ENCODE measurements around the gene GSTP1. TPM values are rescaled to one million over a fixed set of nuclear protein-coding genes. Genes with fewer than 3 reads are reported as not detected.

Gene GSTP1
- total RNA-seq, 4 donors from 2014 or later, result 514 to 845 (median 628) TPM

DNA sequence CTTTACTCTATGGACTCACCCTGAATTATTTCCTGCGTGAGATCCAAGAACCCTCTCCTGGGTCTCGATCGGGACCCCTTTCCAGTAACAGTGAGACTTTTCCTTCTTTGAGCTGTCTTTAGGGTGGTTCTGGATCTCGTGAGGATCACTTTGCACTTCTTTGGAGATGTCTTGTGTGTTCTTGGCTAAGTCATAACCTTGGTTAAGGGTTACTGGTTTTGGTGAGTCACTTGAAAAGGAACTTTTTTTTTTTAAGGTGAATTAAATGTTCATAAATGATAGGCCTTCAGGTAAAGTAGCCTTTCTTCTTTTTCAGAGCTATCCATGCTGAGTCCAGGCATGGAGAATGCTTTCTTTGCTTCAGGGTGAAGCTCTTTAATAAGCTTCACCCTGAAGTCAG is 19.4 kb upstream of the GSTP1 start:
- H3K4me1 ChIP-seq, result peaks cover 0 to 18% (median 0%) of the 10 kb centered on the region in 3 donors
- ATAC-seq, result no peak
- WGBS, 2 donors (ENCODE audit: low coverage in 1 of 2), result 84 to 100% methylated on average over 1 to 4 of the region's 4 CpGs
- no peak overlapping the region for H3K4me3 ChIP-seq
- H3K9me3 ChIP-seq, result no peaks in the 10 kb centered on the region
- peaks cover 6% of the 10 kb centered on the region for H3K27me3 ChIP-seq
- no peaks in the 10 kb centered on the region for H3K36me3 ChIP-seq
- no peak overlapping the region for H3K27ac ChIP-seq
- TF ChIP-seq EP300 (IDR thresholded peaks at IDR 0.05) (no peak), POLR2AphosphoS5 (IDR thresholded peaks at IDR 0.05) (no peak), POLR2A (IDR thresholded peaks at IDR 0.05) (no peak)
- TF ChIP-seq, protein P1, sequence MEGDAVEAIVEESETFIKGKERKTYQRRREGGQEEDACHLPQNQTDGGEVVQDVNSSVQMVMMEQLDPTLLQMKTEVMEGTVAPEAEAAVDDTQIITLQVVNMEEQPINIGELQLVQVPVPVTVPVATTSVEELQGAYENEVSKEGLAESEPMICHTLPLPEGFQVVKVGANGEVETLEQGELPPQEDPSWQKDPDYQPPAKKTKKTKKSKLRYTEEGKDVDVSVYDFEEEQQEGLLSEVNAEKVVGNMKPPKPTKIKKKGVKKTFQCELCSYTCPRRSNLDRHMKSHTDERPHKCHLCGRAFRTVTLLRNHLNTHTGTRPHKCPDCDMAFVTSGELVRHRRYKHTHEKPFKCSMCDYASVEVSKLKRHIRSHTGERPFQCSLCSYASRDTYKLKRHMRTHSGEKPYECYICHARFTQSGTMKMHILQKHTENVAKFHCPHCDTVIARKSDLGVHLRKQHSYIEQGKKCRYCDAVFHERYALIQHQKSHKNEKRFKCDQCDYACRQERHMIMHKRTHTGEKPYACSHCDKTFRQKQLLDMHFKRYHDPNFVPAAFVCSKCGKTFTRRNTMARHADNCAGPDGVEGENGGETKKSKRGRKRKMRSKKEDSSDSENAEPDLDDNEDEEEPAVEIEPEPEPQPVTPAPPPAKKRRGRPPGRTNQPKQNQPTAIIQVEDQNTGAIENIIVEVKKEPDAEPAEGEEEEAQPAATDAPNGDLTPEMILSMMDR (IDR thresholded peaks at IDR 0.05), result no peak

GRCh38 chr11:67571443-67571842 is 12.2 kb upstream of the GSTP1 start:
- Histone ChIP-seq H3K27ac (no peak overlapping the region), H3K36me3 (no peaks in the 10 kb centered on the region), H3K27me3 (peaks cover 17% of the 10 kb centered on the region), H3K4me1 (peaks cover 0 to 4% (median 0%) of the 10 kb centered on the region in 3 donors), H3K9me3 (no peaks in the 10 kb centered on the region), H3K4me3 (no peak overlapping the region)
- WGBS, 2 donors (ENCODE audit: low coverage in 1 of 2), result 49 to 61% methylated on average over 5 to 6 of the region's 6 CpGs
- TF ChIP-seq, protein P1 (IDR thresholded peaks at IDR 0.05), result no peak
- no peak for TF ChIP-seq POLR2AphosphoS5 (IDR thresholded peaks at IDR 0.05)
- no peak for TF ChIP-seq EP300 (IDR thresholded peaks at IDR 0.05)
- no peak for TF ChIP-seq POLR2A (IDR thresholded peaks at IDR 0.05)
- ATAC-seq, result no peak

DNA sequence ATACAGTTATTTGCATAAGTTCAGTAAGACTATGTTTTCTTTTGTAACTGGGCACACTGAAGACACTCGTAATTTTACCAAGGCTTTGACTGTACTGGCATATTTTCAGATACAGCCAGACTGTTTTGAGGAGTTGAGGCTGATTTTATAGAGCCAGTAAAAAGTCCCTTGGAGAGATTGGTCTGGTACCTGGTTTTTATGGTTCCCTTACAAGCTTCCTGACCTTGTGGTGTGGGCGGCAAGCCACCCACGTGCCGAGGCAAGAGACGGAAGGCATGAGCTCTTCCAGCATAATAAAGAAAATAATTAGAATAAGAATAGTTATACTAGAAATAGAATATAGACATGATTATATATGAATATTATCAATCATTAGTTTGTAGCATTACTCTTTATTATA is 11.3 kb upstream of the GSTP1 start:
- ATAC-seq, result no peak
- H3K4me1 ChIP-seq, result peaks cover 0 to 4% (median 0%) of the 10 kb centered on the region in 3 donors
- no peak overlapping the region for H3K27ac ChIP-seq
- no peaks in the 10 kb centered on the region for H3K36me3 ChIP-seq
- H3K27me3 ChIP-seq, result peaks cover 26% of the 10 kb centered on the region
- H3K9me3 ChIP-seq, result no peaks in the 10 kb centered on the region
- no peak overlapping the region for H3K4me3 ChIP-seq
- 30 to 33% methylated on average over 1 to 4 of the region's 5 CpGs for WGBS, 2 donors (ENCODE audit: low coverage in 1 of 2)
- no peak for TF ChIP-seq POLR2AphosphoS5 (IDR thresholded peaks at IDR 0.05)
- no peak for TF ChIP-seq EP300 (IDR thresholded peaks at IDR 0.05)
- TF ChIP-seq, protein P1 (IDR thresholded peaks at IDR 0.05), result no peak
- TF ChIP-seq POLR2A (IDR thresholded peaks at IDR 0.05), result no peak

- no peak overlapping the region for H3K4me3 ChIP-seq
- WGBS, 2 donors (ENCODE audit: low coverage in 1 of 2), result 60 to 70% methylated on average over 16 to 18 of the region's 21 CpGs
- no peaks in the 10 kb centered on the region for H3K36me3 ChIP-seq
- H3K27ac ChIP-seq, result no peak overlapping the region
- peaks cover 31% of the 10 kb centered on the region for H3K27me3 ChIP-seq
- peak; percentile 51 for ATAC-seq
- TF ChIP-seq, protein P1 (IDR thresholded peaks at IDR 0.05), result peak in 3 of 4 experiments; percentile 62 to 80 (median 63)
- TF ChIP-seq POLR2AphosphoS5 (IDR thresholded peaks at IDR 0.05), result no peak
- peaks cover 0 to 4% (median 0%) of the 10 kb centered on the region in 3 donors for H3K4me1 ChIP-seq
- no peaks in the 10 kb centered on the region for H3K9me3 ChIP-seq
These were observed 10.7 kb upstream of the GSTP1 start for GRCh38 chr11:67572747-67573419.

DNA sequence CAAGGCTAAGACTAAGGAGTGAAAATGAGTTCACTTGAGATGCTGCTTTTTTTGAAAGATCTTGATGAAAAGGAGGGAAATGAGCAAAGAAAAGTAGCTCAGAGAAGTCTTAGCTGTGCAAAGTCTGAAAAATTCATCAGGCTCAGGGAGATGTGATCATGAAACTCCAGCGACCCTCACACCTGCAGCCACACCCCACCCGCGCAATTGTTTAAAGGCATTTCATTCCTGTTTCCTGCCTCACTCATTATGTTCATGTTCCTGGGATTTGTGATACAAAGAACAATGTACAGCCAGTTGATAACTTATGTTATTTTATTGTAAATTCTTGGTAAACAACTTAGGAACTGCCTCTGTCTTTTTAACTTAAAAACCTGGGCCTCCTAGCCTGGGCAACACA is 8.7 kb upstream of the GSTP1 start:
- H3K27ac ChIP-seq, result no peak overlapping the region
- 0 to 42% methylated on average over 1 to 3 of the region's 3 CpGs for WGBS, 2 donors (ENCODE audit: low coverage in 1 of 2)

More for the DNA sequence above, 8.7 kb upstream of the GSTP1 start:
- no peak for ATAC-seq
- peaks cover 0 to 4% (median 0%) of the 10 kb centered on the region in 3 donors for H3K4me1 ChIP-seq
- H3K36me3 ChIP-seq, result no peaks in the 10 kb centered on the region
- peaks cover 39% of the 10 kb centered on the region for H3K27me3 ChIP-seq
- H3K4me3 ChIP-seq, result no peak overlapping the region
- TF ChIP-seq POLR2AphosphoS5 (IDR thresholded peaks at IDR 0.05) (no peak), POLR2A (IDR thresholded peaks at IDR 0.05) (no peak), EP300 (IDR thresholded peaks at IDR 0.05) (no peak)
- TF ChIP-seq, protein P1 (IDR thresholded peaks at IDR 0.05), result no peak
- H3K9me3 ChIP-seq, result no peaks in the 10 kb centered on the region
